Liver (tissue), 9 donors: ENCODE results near the gene BZW2. TPM values are rescaled to one million over a fixed set of nuclear protein-coding genes. Genes with fewer than 3 reads are reported as not detected.

Experiments
- DNase-seq: peaks from one replicate; pipeline ENCODE4 v3.0.0-alpha.2; 2017; ENCODE audit warnings: low spot score
- H3K27ac ChIP-seq, 2 donors: one replicate each; pipeline ENCODE4 v1.7.0; 2013; ENCODE audit warnings: inconsistent platforms in 2 of 2, low read length in 2 of 2, control low read depth in 1 of 2, low read depth in 1 of 2, mild to moderate bottlenecking in 1 of 2
- H3K27me3 ChIP-seq, 4 donors: one replicate each; pipeline versions ENCODE4 v1.6.1 to v1.7.0; 2013; ENCODE audit warnings: low read length in 3 of 4, inconsistent platforms in 1 of 4, mild to moderate bottlenecking in 1 of 4, moderate library complexity in 1 of 4; ENCODE audit not compliant: control insufficient read depth in 4 of 4, insufficient read depth in 4 of 4
- H3K36me3 ChIP-seq, 4 donors: one replicate each; pipeline versions ENCODE4 v1.6.1 to v1.7.0; 2013; ENCODE audit warnings: low read length in 3 of 4, mild to moderate bottlenecking in 3 of 4, low read depth in 1 of 4, moderate library complexity in 1 of 4; ENCODE audit not compliant: control insufficient read depth in 4 of 4, insufficient read depth in 3 of 4
- H3K4me1 ChIP-seq, 4 donors: one replicate each; pipeline versions ENCODE4 v1.6.1 to v1.7.0; 2013; ENCODE audit warnings: low read length in 3 of 4, mild to moderate bottlenecking in 3 of 4, moderate library complexity in 1 of 4; ENCODE audit not compliant: control insufficient read depth in 4 of 4, insufficient read depth in 4 of 4
- H3K4me3 ChIP-seq, 3 donors: one replicate each; pipeline versions ENCODE4 v1.6.1 to v1.7.0; 2013; ENCODE audit warnings: low read length in 3 of 3, control low read depth in 1 of 3, low read depth in 1 of 3, mild to moderate bottlenecking in 1 of 3
- H3K9ac ChIP-seq, 2 donors: one replicate each; pipeline ENCODE4 v1.7.0; 2013; ENCODE audit warnings: low read length in 2 of 2, mild to moderate bottlenecking in 2 of 2, moderate library complexity in 2 of 2, control low read depth in 1 of 2, low read depth in 1 of 2
- H3K9me3 ChIP-seq, 4 donors: one replicate each; pipeline versions ENCODE4 v1.6.1 to v1.7.0; 2013; ENCODE audit warnings: low read length in 3 of 4; ENCODE audit not compliant: control insufficient read depth in 4 of 4
- ATF3 ChIP-seq: IDR thresholded peaks from 2 replicates; pipeline ENCODE4 v1.6.1; 2016; ENCODE audit warnings: antibody characterized with exemption
- CTCF ChIP-seq: fragments of 150-350 bp; IDR thresholded peaks from 2 replicates; pipeline ENCODE4 v1.5.1; 2017; ENCODE audit warnings: improper control_type of control experiment, low read depth, low read length; ENCODE audit not compliant: missing input control
- EGR1 ChIP-seq, 2 donors: IDR thresholded peaks; 2 replicates each; pipeline ENCODE4 v1.6.1; 2016 to 2018; ENCODE audit warnings: antibody characterized with exemption in 2 of 2, low read depth in 2 of 2
- FOXA1 ChIP-seq: IDR thresholded peaks from 2 replicates; pipeline ENCODE4 v1.6.1; 2016; ENCODE audit warnings: antibody characterized with exemption
- FOXA2 ChIP-seq: IDR thresholded peaks from 2 replicates; pipeline ENCODE4 v1.6.1; 2016; ENCODE audit warnings: antibody characterized with exemption
- GABPA ChIP-seq, 2 donors: IDR thresholded peaks in 1 of 2; conservative IDR thresholded peaks in 1 of 2; 2 replicates each; pipeline ENCODE4 v1.6.1; 2016; ENCODE audit warnings: antibody characterized with exemption in 2 of 2, mild to moderate bottlenecking in 1 of 2, moderate library complexity in 1 of 2
- HNF4A ChIP-seq, 2 donors: conservative IDR thresholded peaks; 2 replicates each; pipeline ENCODE4 v1.6.1; 2016; ENCODE audit warnings: antibody characterized with exemption in 2 of 2, mild to moderate bottlenecking in 2 of 2
- HNF4G ChIP-seq: IDR thresholded peaks from 2 replicates; pipeline ENCODE4 v1.6.1; 2016; ENCODE audit warnings: antibody characterized with exemption
- JUND ChIP-seq, 2 donors: IDR thresholded peaks; 2 replicates each; pipeline ENCODE4 v1.6.1; 2016; ENCODE audit warnings: antibody characterized with exemption in 2 of 2
- MAX ChIP-seq: IDR thresholded peaks from 2 replicates; pipeline ENCODE4 v1.6.1; 2016; ENCODE audit warnings: antibody characterized with exemption
- NR2F2 ChIP-seq: IDR thresholded peaks from 2 replicates; pipeline ENCODE4 v1.6.1; 2016; ENCODE audit warnings: antibody characterized with exemption
- RAD21 ChIP-seq, 2 donors: IDR thresholded peaks; 2 replicates each; pipeline ENCODE4 v1.6.1; 2016; ENCODE audit warnings: antibody characterized with exemption in 2 of 2, mild to moderate bottlenecking in 2 of 2
- REST ChIP-seq: IDR thresholded peaks from 2 replicates; pipeline ENCODE4 v1.6.1; 2016; ENCODE audit warnings: antibody characterized with exemption, mild to moderate bottlenecking
- RXRA ChIP-seq, 2 donors: IDR thresholded peaks; 2 replicates each; pipeline ENCODE4 v1.6.1; 2017 to 2018; ENCODE audit warnings: antibody characterized with exemption in 2 of 2, mild to moderate bottlenecking in 1 of 2
- SP1 ChIP-seq: IDR thresholded peaks from 2 replicates; pipeline ENCODE4 v1.6.1; 2018; ENCODE audit warnings: antibody characterized with exemption, mild to moderate bottlenecking
- TAF1 ChIP-seq: conservative IDR thresholded peaks from 2 replicates; pipeline ENCODE4 v1.6.1; 2016; ENCODE audit warnings: antibody characterized with exemption, mild to moderate bottlenecking
- YY1 ChIP-seq: IDR thresholded peaks from 2 replicates; pipeline ENCODE4 v1.6.1; 2016; ENCODE audit warnings: antibody characterized with exemption, mild to moderate bottlenecking
- ZBTB33 ChIP-seq: IDR thresholded peaks from 2 replicates; pipeline ENCODE4 v1.6.1; 2016; ENCODE audit warnings: antibody characterized with exemption
- WGBS: extraction: QIAGEN DNeasy Blood & Tissue Kit; methylation state at CpG from one replicate; pipeline ENCODE4 v1.1.7; 2013; 5-methylcytosine and 5-hydroxymethylcytosine counted together
- polyA plus RNA-seq, 2 donors: library from polyadenylated mRNA; stranded (reverse) in 1 of 2; unstranded in 1 of 2; fragments of 200-250 nt in 1 of 2; fragments of >200 nt in 1 of 2; fragmentation: Nextera tagmentation in 1 of 2; extraction: Ambion mirVana in 1 of 2; gene quantifications; one replicate each; pipeline versions ENCODE4 v1.2.1 to v1.2.3, GENCODE V29; 2013 to 2015
- total RNA-seq, 2 donors: library from RNA; depleted of rRNA; stranded (reverse); fragments of >200 nt; gene quantifications; one replicate each; pipeline ENCODE4 v1.2.3, GENCODE V29; 2014
- donor health status: healthy.
- donor health status: healthy.
- donor health status: healthy.
- donor health status: healthy.
- donor health status: healthy.

BZW2 gene
- total and polyA plus RNA-seq, 4 donors: 10.9 to 18.6 (median 13.1) TPM

- Histone ChIP-seq H3K4me3 (peak overlapping the region; percentile 79 to 94 (median 91)), H3K27me3 (no peaks in the 10 kb centered on the region), H3K9me3 (no peaks in the 10 kb centered on the region), H3K4me1 (peaks cover 2 to 21% (median 14%) of the 10 kb centered on the region in 4 donors), H3K36me3 (no peaks in the 10 kb centered on the region), H3K27ac (no peak overlapping the region), H3K9ac (peak overlapping the region in 1 of 2 donors; percentile 88)
- no peak for TF ChIP-seq TAF1
- TF ChIP-seq HNF4A (conservative IDR thresholded peaks at IDR 0.05): no peak
- no peak for TF ChIP-seq RAD21 (IDR thresholded peaks at IDR 0.05)
- TF ChIP-seq JUND (IDR thresholded peaks at IDR 0.05): no peak
- TF ChIP-seq FOXA1: no peak
- no peak for TF ChIP-seq MAX
- no peak for TF ChIP-seq CTCF
- TF ChIP-seq GABPA (IDR thresholded peaks at IDR 0.05 in 1 of 2, conservative IDR thresholded peaks at IDR 0.05 in 1 of 2): no peak
- no peak for TF ChIP-seq ZBTB33
- no peak for TF ChIP-seq RXRA (IDR thresholded peaks at IDR 0.05)
- no peak for TF ChIP-seq REST
- TF ChIP-seq HNF4G: no peak
- no peak for TF ChIP-seq NR2F2
- TF ChIP-seq FOXA2: no peak
- no peak for TF ChIP-seq ATF3
- TF ChIP-seq YY1: no peak
- TF ChIP-seq SP1: no peak
- TF ChIP-seq EGR1 (IDR thresholded peaks at IDR 0.05; ENCODE audit: low read depth in 2 of 2): no peak
- WGBS: 65% methylated on average over 4 of the region's 4 CpGs
- no peak for DNase-seq
Observed at GRCh38 chr7:16644157-16644556, 1.8 kb upstream of the BZW2 start.
